MCF 10A (cell line): Measurements from ENCODE around the gene MRPL27. TPM values are rescaled to one million over a fixed set of nuclear protein-coding genes. Genes with fewer than 3 reads are reported as not detected.

Source experiments
- BruUV-seq: library from RNA; stranded (reverse); fragments of 400-500 nt; replicated peaks from 2 replicates; lab custom pipeline; 2021; lab: Mats Ljungman, UMichigan
- CTCF ChIA-PET: fragments of 300-600 bp; sonication (Branson Sonifier 250); formaldehyde crosslinking; extraction: SDS; loops from one replicate; lab custom pipeline; 2021; ENCODE audit warnings: antibody characterized with exemption, inconsistent platforms; lab: Yijun Ruan, JAX
- POLR2A ChIA-PET: fragments of 300-600, 350-650 bp; sonication (Branson Sonifier 250); formaldehyde crosslinking; extraction: SDS; loops from one replicate; lab custom pipeline; 2020; ENCODE audit warnings: antibody characterized with exemption, inconsistent platforms; lab: Yijun Ruan, JAX
- DNase-seq: peaks from one replicate; pipeline ENCODE4 v3.0.0-alpha.2; 2018; ENCODE audit not compliant: unreplicated experiment
- H3K27ac Mint-ChIP-seq: one replicate; pipeline ENCODE4 v1.8.0; 2022; ENCODE audit warnings: mild to moderate bottlenecking, low read depth, mixed read lengths; ENCODE audit not compliant: unreplicated experiment
- H3K27me3 Mint-ChIP-seq: one replicate; pipeline ENCODE4 v1.8.0; 2022; ENCODE audit warnings: mixed read lengths; ENCODE audit not compliant: insufficient read depth, unreplicated experiment
- H3K36me3 Mint-ChIP-seq: one replicate; pipeline ENCODE4 v1.8.0; 2022; ENCODE audit warnings: mild to moderate bottlenecking, moderate library complexity, mixed read lengths; ENCODE audit not compliant: insufficient read depth, unreplicated experiment
- H3K4me1 Mint-ChIP-seq: one replicate; pipeline ENCODE4 v1.8.0; 2022; ENCODE audit warnings: mixed read lengths; ENCODE audit not compliant: insufficient read depth, unreplicated experiment
- H3K4me3 Mint-ChIP-seq: one replicate; pipeline ENCODE4 v1.8.0; 2022; ENCODE audit warnings: mild to moderate bottlenecking, moderate library complexity, mixed read lengths; ENCODE audit not compliant: unreplicated experiment
- H3K9me3 Mint-ChIP-seq: one replicate; pipeline ENCODE4 v1.8.0; 2022; ENCODE audit warnings: mixed read lengths; ENCODE audit not compliant: unreplicated experiment
- intact Hi-C: fragments of 100-400 bp; cut with micrococcal nuclease; formaldehyde crosslinking; loops from 2 replicates; pipeline ENCODE4 v1.14.1; 2022
- total RNA-seq: library from RNA; stranded (reverse); gene quantifications from 2 replicates; pipeline ENCODE4 v1.2.3, GENCODE V29; 2022
- TF ChIP-seq, protein P1 (sequence below): fragments of 200-600 bp; IDR thresholded peaks from one replicate; pipeline ENCODE4 v1.8.0; 2022; ENCODE audit warnings: antibody characterized with exemption, mild to moderate bottlenecking; ENCODE audit not compliant: unreplicated experiment

MRPL27 gene
- total RNA-seq, 1 experiment from 2014 or later, result 71.5 TPM

DNA sequence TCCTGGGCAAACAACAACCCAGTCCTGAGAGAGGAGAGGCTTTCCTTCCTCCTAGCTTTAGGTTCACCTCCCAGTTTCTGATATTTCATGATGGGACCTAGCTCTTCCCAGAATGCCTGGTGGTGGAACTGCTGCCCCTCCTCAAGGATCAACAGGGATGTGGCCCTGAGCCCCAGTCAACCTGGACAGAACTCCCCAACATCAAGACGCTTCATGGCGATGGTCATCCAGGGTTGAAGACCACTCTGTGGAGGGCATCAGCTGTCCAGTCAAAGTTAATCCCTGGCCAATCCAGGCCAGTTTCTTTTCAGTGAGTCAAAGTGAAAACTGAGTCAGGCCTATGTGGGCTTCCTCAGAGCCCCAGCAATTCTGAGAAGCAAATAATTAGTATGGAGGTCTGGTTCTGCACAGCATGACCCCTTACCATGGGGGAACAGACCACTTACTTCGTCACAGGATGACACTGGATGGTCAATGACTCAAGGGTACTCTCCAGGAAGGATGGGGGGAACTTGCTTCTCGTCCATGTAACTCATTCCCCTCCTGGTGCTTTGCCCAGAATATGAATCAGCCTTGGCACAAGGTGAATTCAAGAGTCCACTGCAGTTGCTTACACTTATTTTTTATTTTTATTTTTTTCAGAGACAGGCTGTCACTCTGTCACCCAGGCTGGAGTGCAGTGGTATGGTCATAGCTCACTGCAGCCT, 41.7 kb downstream of the MRPL27 start:
- DNase-seq, result peak; percentile 89
- ChIA-PET POLR2A (interaction anchor here (0.7 to 2.5 kb wide), 3 partner anchors 14 to 42 kb away, joined by 3 to 8 read pairs (median 4); partner anchors contain the start of genes EME1 and MRPL27), CTCF (no interaction called here)
- no peak overlapping the region for H3K27ac Mint-ChIP-seq
- no peaks in the 10 kb centered on the region for H3K27me3 Mint-ChIP-seq
- intact Hi-C loops, result no loop called here
- no peaks in the 10 kb centered on the region for H3K36me3 Mint-ChIP-seq
- H3K9me3 Mint-ChIP-seq, result no peaks in the 10 kb centered on the region
- TF ChIP-seq, protein P1, sequence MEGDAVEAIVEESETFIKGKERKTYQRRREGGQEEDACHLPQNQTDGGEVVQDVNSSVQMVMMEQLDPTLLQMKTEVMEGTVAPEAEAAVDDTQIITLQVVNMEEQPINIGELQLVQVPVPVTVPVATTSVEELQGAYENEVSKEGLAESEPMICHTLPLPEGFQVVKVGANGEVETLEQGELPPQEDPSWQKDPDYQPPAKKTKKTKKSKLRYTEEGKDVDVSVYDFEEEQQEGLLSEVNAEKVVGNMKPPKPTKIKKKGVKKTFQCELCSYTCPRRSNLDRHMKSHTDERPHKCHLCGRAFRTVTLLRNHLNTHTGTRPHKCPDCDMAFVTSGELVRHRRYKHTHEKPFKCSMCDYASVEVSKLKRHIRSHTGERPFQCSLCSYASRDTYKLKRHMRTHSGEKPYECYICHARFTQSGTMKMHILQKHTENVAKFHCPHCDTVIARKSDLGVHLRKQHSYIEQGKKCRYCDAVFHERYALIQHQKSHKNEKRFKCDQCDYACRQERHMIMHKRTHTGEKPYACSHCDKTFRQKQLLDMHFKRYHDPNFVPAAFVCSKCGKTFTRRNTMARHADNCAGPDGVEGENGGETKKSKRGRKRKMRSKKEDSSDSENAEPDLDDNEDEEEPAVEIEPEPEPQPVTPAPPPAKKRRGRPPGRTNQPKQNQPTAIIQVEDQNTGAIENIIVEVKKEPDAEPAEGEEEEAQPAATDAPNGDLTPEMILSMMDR, result no peak
- H3K4me3 Mint-ChIP-seq, result no peak overlapping the region
- peaks cover 13% of the 10 kb centered on the region for H3K4me1 Mint-ChIP-seq
- no TSS peak for BruUV-seq

DNA sequence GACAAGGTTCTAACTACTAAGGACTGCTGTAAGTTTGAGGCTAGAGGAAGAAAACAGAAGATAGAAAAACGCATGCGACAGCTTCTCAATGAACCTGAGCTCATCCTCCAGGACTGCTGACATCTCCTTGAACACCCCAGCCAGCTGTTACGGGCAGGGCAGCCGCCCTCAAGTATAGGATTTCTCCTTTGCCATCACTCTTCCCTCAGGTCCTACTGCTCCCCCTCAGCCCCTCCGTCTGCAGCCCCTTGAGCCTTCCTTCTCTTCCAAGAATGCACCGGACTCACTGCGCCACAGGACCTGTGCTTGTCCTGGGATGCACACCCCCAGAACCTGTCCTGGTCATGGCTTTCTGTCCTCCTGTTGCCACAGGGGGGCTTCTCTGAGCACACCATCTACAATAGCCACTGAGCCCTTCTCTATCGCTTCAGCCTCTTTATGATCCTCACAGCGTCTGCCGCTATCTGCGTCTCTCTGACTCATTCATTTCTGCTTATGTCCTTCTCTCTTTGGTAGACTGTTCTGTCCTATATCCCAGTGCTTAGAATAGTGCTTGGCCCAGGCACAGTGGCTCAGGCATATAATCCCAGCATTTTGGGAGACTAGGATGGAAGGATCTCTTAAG, 42.7 kb downstream of the MRPL27 start:
- no peak overlapping the region for H3K4me3 Mint-ChIP-seq
- H3K9me3 Mint-ChIP-seq, result no peaks in the 10 kb centered on the region
- no peaks in the 10 kb centered on the region for H3K27me3 Mint-ChIP-seq
- no peaks in the 10 kb centered on the region for H3K36me3 Mint-ChIP-seq
- peaks cover 13% of the 10 kb centered on the region for H3K4me1 Mint-ChIP-seq
- TF ChIP-seq, protein P1, result no peak
- no peak overlapping the region for H3K27ac Mint-ChIP-seq
- CTCF ChIA-PET, result no interaction called here
- DNase-seq, result no peak
- POLR2A ChIA-PET, result interaction anchor here (2.5 kb wide), 1 partner anchor 13 kb away, joined by 8 read pairs; no protein-coding TSS in a partner anchor
- BruUV-seq, result no TSS peak
- intact Hi-C loops, result no loop called here

DNA sequence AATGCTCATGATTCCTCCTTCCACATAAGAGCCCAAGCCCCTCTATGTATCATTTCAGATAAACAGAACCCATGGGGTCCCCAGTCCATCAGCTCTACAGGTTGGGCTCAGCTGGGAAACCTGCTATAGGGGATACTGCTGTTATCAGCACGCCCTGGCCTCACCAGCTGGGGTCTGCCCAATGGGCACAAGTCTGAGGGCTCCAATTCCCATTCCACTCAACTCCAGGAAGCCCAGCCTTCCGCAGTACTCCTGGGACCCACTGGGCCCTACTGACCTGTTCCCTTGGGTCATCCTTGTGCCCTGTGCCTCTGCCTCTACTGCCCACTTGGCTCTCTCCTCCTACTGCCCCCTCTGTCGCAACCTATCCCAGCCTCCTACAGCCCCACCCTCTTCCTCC, 43.3 kb downstream of the MRPL27 start:
- Mint-ChIP-seq H3K9me3 (no peaks in the 10 kb centered on the region), H3K4me3 (no peak overlapping the region), H3K4me1 (peaks cover 13% of the 10 kb centered on the region), H3K27ac (no peak overlapping the region), H3K36me3 (no peaks in the 10 kb centered on the region), H3K27me3 (no peaks in the 10 kb centered on the region)
- TF ChIP-seq, protein P1, result no peak
- CTCF ChIA-PET, result no interaction called here
- DNase-seq, result no peak
- BruUV-seq, result no TSS peak
- POLR2A ChIA-PET, result no interaction called here
- intact Hi-C loops, result no loop called here
